Stromal cell of bone marrow (primary cell): ENCODE data around the gene PTPRN.
A peak's percentile ranks its signal among the peaks of the same experiment; 100 is the strongest.

Experiments
- DNase-seq: peaks from one replicate; pipeline ENCODE4 v3.0.0-alpha.2; 2012; ENCODE audit warnings: low read depth

Gene PTPRN

GRCh38 chr2:219308142-219309101 lies 779 bp downstream of the PTPRN start:
- DNase-seq: peak; percentile 30

GRCh38 chr2:219306047-219306446 lies 3.2 kb downstream of the PTPRN start:
- no peak for DNase-seq

GRCh38 chr2:219304223-219304622 lies 5.0 kb downstream of the PTPRN start:
- DNase-seq: no peak

- no peak for DNase-seq
Measured at GRCh38 chr2:219302412-219302968, 6.7 kb downstream of the PTPRN start.

GRCh38 chr2:219300022-219300421 lies 9.2 kb downstream of the PTPRN start:
- DNase-seq: no peak

DNA sequence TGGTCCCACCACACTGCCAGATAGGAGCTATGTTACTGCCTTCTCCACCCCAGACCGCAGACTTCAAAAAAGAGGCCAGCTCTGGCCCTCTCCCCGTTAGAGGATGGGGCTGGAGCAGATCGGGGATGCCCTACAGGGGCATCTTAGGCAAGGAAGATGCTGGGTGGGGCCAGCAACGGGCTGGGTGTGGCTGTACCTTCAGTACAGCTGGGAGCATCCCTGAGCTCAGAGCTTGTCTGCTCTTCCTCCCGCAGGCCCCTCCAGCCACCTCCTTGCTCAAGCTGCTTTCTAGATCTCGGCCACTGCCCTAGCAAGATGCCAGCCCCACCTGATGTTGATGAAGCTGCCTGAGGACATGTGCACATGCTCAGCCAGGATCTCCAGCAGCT lies 9.8 kb downstream of the PTPRN start:
- no peak for DNase-seq

GRCh38 chr2:219298759-219299371 lies 10.3 kb downstream of the PTPRN start:
- DNase-seq: peak; percentile 56

- no peak for DNase-seq
Measured at GRCh38 chr2:219297766-219298456, 11.3 kb downstream of the PTPRN start.

GRCh38 chr2:219296631-219297391 lies 12.4 kb downstream of the PTPRN start:
- no peak for DNase-seq

DNA sequence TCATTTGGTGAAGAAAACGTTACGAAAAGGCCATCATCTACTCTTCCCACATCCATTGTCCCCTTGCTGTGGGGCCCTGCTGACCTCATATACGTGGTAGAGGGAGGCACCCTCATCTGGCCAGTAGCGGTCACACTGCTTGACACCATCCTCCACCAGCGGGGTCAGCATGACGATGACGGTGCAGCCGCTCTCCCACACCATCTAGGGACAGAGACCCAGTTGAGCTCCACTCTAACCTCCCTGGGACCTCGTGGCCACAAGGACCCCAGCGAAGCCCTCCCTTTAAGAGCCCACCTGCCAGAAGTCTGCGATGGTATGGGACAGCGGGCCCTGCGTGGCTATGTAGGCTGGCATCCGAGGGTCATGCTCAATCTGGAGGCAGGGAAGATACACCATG lies 13.1 kb downstream of the PTPRN start:
- DNase-seq: no peak

- DNase-seq: peak; percentile 42
Measured at GRCh38 chr2:219294356-219295351, 14.5 kb downstream of the PTPRN start.

GRCh38 chr2:219293736-219294231 lies 15.4 kb downstream of the PTPRN start:
- DNase-seq: no peak

DNA sequence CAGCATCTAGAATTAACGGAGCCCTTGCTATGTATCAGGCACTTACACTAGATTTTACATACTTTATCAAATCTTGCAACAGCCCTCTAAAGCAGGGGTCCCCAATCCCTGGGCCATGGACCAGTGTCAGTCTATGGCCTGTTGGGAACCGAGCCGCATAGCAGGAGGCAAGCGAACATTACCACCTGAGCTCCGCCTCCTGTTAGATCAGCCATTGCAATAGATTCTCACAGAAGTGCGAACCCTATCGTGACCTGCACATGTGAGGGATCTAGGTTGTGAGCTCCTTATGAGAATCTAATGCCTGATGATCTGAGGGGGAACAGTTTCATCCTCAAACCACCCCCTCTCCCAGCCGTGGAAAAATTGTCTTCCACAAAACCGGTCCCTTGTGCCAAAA lies 16.6 kb downstream of the PTPRN start:
- DNase-seq: no peak

GRCh38 chr2:219291910-219292490 lies 17.2 kb downstream of the PTPRN start:
- DNase-seq: no peak

DNA sequence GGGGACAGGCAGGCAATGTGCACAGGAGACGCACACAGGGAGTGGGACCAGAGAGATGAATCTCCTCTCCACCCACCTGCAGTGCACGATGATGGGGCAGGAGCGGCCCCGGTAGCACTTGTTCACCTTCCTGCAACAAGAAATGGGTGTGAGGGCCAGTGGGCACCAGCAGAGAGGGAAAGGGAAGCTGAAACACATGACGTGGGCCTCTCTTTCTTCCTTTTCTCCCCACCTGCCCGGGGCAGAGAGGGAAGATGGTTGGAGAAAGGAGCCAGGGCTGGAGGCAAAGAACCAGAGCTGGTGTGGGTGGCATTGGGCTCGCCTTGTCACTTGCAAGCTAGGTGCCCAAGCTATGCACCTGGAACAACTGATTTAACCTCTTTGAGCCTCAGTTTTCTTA lies 17.8 kb downstream of the PTPRN start:
- no peak for DNase-seq

GRCh38 chr2:219290381-219291171 lies 18.6 kb downstream of the PTPRN start:
- no peak for DNase-seq

DNA sequence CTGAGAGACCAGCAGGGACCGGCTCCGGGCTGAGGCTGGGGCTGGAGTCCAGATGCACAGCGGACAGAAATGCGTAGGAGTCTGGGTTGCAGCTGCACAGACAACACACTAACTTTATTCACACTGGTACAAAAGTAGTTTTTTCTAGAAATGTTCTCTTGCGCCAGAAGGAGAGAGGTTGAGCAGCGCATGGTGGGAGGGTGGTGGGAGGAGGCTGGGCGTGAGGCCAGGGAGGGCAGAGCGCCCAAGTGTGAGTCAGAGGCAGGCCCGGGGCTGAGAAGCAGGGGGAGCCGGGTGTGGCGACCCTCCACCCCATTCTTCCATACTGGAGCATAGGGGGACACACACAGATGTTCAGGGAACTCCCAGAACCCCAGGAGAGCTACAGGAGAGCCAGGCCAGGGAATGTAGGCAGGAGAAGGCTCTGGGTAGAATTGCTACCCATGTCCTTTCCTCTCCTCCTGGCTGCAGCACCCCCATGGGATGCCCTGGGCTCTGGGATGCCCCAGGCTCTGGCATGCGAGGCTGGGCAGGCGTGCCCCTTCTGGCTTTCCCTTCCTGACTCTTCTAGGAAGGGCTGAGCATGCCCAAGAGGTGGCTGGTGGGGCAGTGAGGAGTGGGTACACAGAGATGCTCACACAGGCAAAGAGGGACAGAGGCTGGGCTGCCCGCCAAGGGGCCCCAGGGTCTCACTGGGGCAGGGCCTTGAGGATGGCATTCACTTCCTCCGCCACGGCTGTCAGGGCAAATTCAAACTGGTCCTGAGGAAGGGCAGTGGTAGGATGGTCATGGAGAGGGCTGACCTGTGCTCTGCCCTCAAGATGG lies 19.5 kb downstream of the PTPRN start:
- peak; percentile 78 for DNase-seq

DNA sequence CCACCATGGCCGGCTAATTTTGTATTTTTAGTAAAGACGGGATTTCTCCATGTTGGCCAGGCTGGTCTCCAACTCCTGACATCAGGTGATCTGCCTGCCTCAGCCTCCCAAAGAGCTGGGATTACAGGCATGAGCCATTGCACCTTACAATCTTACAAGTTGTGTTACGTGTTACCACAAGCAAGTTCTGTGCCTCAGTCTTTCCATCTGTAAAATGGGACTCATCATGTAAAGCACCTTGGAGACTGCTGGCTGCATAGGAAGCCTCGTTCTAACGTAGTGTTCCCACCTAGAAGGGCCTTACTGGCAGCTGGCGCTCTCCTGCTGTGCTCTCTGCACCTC lies 20.0 kb downstream of the PTPRN start:
- no peak for DNase-seq
